Measurements from ENCODE around the gene TNP2.

DNA sequence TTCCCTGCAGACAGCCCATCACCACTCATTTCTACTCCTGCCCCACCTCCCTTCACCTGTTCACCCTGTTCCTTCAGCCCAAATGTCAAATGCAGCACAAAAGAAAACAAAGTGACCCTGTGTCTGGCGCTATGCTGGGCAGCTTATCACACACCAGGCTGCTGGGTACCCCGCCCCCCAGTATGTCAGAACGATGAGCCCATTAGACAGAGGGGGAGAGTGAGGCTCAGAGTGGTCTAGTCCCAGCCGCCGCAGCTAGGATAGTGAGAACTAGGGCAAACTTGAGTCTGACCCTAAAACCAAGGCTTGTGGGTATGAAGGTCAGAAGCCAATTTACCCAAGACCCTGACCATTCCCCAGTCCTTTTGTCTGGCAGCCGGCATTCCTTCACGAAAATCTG is 4.0 kb downstream of the TNP2 start:
- TF ChIP-seq CTCF (conservative IDR thresholded peaks at IDR 0.05; ENCODE audit: low read depth, low read length) (no peak), FOS (IDR thresholded peaks at IDR 0.05; ENCODE audit: low read depth, low read length) (no peak), POLR2A (IDR thresholded peaks at IDR 0.05; ENCODE audit: low read depth, low read length) (no peak)
